ENCODE data around the gene PPP2R5B.
A peak's percentile ranks its signal among the peaks of the same experiment; 100 is the strongest.

The PPP2R5B gene

DNA sequence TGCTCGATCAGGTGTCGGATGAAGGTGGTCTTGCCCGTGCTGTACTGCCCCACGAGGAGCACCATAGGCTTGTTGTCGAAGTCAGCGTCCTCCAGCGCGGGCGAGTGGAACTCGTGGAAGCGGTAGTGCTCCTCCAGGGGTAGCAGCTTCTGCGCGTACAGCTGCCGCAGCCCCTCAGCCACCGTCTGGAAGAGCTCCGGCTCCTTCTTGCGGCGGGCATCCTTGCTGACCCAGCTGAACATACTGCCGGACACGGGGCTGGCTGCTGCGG, 46.3 kb upstream of the PPP2R5B start:
- peak overlapping the region; percentile 32 for H3K27ac ChIP-seq
- peaks cover 3% of the 10 kb centered on the region for H3K36me3 ChIP-seq
- DNase-seq = no peak
- peak overlapping the region; percentile 66 for H3K4me3 ChIP-seq (ENCODE audit: low read depth, low read length)
- TF ChIP-seq CTCF (IDR thresholded peaks at IDR 0.05; ENCODE audit: low read depth, low read length) = no peak
- no peaks in the 10 kb centered on the region for H3K27me3 ChIP-seq (ENCODE audit: insufficient read depth, low read depth, severe bottlenecking)
- no peaks in the 10 kb centered on the region for H3K9me3 ChIP-seq (ENCODE audit: severe bottlenecking)

- Histone ChIP-seq H3K36me3 (peaks cover 3% of the 10 kb centered on the region; the same call in 1 of the 2 replicates), H3K9me3 (ENCODE audit: severe bottlenecking) (no peaks in the 10 kb centered on the region), H3K27ac (peak within 1 kb of the TSS; percentile 74), H3K27me3 (ENCODE audit: insufficient read depth, low read depth, severe bottlenecking) (no peaks in the 10 kb centered on the region), H3K4me3 (ENCODE audit: low read depth, low read length) (peak within 1 kb of the TSS; percentile 66)
- peak; percentile 79 for TF ChIP-seq CTCF (IDR thresholded peaks at IDR 0.05; ENCODE audit: low read depth, low read length)
- DNase-seq = peak; percentile 99
Measured at GRCh38 chr11:64878494-64879243, 45.8 kb upstream of the PPP2R5B start, which contains the start of gene EHD1. Gene EHD1 (minus strand): TSS chr11:64878621. CDS start chr11:64878464, 157 bp downstream.

GRCh38 chr11:64879244-64879900, 45.1 kb upstream of the PPP2R5B start:
- Histone ChIP-seq H3K27ac (peak overlapping the region; percentile 74), H3K27me3 (ENCODE audit: insufficient read depth, low read depth, severe bottlenecking) (no peaks in the 10 kb centered on the region), H3K9me3 (ENCODE audit: severe bottlenecking) (no peaks in the 10 kb centered on the region), H3K36me3 (peaks cover under 1% of the 10 kb centered on the region; the same call in 1 of the 2 replicates), H3K4me3 (ENCODE audit: low read depth, low read length) (peak overlapping the region; percentile 64)
- DNase-seq = no peak
- TF ChIP-seq CTCF (IDR thresholded peaks at IDR 0.05; ENCODE audit: low read depth, low read length) = no peak

DNA sequence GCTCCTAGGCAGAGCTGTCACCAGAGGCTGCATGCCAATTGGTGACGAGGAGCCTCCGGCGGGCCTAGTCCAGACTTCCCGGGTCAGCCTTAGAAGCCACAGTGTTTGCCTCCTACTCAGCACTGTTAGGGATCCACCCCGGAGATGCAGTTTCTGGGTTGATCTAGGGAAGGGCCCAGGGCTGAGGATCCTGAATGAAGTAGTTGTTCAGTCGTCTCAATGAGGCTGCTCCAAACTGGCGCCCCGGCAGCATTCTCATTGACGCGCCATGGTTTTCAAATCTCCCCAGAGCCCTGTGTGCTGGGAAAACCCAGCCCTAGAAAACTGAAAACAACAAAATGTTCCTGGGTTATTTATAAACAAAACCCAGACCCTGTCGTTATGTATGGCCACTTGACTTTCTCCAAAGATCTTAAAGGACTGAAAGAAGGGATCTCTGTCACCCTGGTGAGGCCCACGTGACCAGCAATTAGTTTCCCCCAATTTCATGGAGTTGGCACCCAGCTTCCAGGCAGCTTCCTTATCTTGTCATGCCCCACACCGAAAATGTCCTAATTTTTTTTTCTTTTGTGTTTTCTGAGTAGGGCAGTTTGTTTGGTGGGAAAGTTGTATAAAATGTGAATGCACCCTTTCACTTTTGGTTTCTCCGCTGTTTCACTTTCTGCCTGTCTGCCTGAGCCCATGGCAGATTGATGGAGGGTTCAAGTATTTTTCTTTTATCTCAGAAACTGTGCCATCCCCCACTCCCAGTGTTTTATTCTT, 44.1 kb upstream of the PPP2R5B start:
- no peak for TF ChIP-seq CTCF (IDR thresholded peaks at IDR 0.05; ENCODE audit: low read depth, low read length)
- Histone ChIP-seq H3K4me3 (ENCODE audit: low read depth, low read length) (no peak overlapping the region), H3K27ac (no peak overlapping the region), H3K36me3 (no peaks in the 10 kb centered on the region), H3K9me3 (ENCODE audit: severe bottlenecking) (no peaks in the 10 kb centered on the region), H3K27me3 (ENCODE audit: insufficient read depth, low read depth, severe bottlenecking) (no peaks in the 10 kb centered on the region)
- no peak for DNase-seq

DNA sequence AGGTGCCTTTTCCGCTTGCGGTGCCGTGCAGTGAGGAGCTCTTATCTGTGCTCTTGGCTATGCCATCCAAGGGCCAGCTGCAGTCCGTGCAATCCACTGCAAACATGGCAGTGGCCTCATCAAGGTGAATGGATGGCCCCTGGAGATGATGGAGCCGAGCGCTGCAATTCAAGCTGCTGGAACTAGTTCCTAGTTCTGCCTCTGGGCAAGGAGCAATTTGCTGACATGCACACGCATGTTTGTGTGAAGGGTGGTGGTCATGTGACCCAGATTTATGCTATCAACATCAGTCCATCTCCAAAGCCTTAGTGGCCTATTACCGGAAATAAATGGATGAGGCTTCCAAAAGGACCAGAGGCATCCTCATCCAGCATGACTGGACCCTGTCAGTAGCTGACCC, 43.0 kb upstream of the PPP2R5B start:
- Histone ChIP-seq H3K27me3 (ENCODE audit: insufficient read depth, low read depth, severe bottlenecking) (no peaks in the 10 kb centered on the region), H3K27ac (no peak overlapping the region), H3K36me3 (no peaks in the 10 kb centered on the region), H3K9me3 (ENCODE audit: severe bottlenecking) (no peaks in the 10 kb centered on the region), H3K4me3 (ENCODE audit: low read depth, low read length) (no peak overlapping the region)
- DNase-seq = no peak
- TF ChIP-seq CTCF (IDR thresholded peaks at IDR 0.05; ENCODE audit: low read depth, low read length) = no peak

Measured in WERI-Rb-1 (cell line).